Ishikawa (cell line): Measurements from ENCODE around the gene GRHL3.

Experiments used
- EP300 ChIP-seq: IDR thresholded peaks from 2 replicates; pipeline ENCODE4 v1.6.1; 2012; ENCODE audit warnings: borderline replicate concordance
- FOXM1 ChIP-seq: IDR thresholded peaks from 2 replicates; pipeline ENCODE4 v1.6.1; 2012; ENCODE audit warnings: low read depth, borderline replicate concordance
- NFIC ChIP-seq: IDR thresholded peaks from 2 replicates; pipeline ENCODE4 v1.6.1; 2012
- RAD21 ChIP-seq: IDR thresholded peaks from 2 replicates; pipeline ENCODE4 v1.6.1; 2012; ENCODE audit warnings: low read depth
- TAF1 ChIP-seq: IDR thresholded peaks from 2 replicates; pipeline ENCODE4 v1.6.1; 2012; ENCODE audit warnings: low read depth, mild to moderate bottlenecking
- TEAD4 ChIP-seq: IDR thresholded peaks from 2 replicates; pipeline ENCODE4 v1.6.1; 2012
- YY1 ChIP-seq: IDR thresholded peaks from 2 replicates; pipeline ENCODE4 v1.6.1; 2012; ENCODE audit warnings: low read depth

DNA sequence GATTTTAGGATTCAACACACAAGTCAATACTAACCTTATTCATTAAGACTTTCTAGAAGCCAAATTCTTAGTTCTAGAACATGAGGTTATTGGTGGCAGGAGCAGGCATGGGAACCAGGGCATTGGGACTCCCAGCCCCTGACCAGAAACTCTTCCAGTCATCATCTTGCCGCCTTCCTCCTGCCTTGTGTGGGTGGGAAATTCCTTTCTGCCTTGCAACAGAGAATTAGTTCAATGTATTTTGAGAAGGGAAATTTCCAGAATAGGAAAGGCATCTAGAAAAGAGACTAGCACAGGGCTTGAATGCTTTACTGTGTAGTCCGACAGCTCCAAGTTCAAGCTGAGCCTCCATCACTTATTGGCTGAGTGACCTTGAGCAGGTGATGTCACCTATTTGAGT is 8.7 kb downstream of the GRHL3 start:
- TF ChIP-seq RAD21 = no peak
- no peak for TF ChIP-seq TEAD4
- no peak for TF ChIP-seq TAF1
- no peak for TF ChIP-seq NFIC
- TF ChIP-seq FOXM1 = no peak
- no peak for TF ChIP-seq EP300
- TF ChIP-seq YY1 = no peak
